Progenitor cell of endocrine pancreas (in vitro differentiated cells): Measurements from ENCODE around the gene ZNF467. TPM values are rescaled to one million over a fixed set of nuclear protein-coding genes. Genes with fewer than 3 reads are reported as not detected.

Experiments
- DNase-seq: peaks from one replicate; pipeline ENCODE4 v3.0.0; 2021; ENCODE audit warnings: low spot score; ENCODE audit not compliant: unreplicated experiment
- H3K27ac Mint-ChIP-seq: 2 replicates; pipeline ENCODE4 v1.8.0; 2021; ENCODE audit warnings: mild to moderate bottlenecking, moderate library complexity, mixed read lengths
- H3K27me3 Mint-ChIP-seq: 2 replicates; pipeline ENCODE4 v1.8.0; 2021; ENCODE audit warnings: mixed read lengths
- H3K36me3 Mint-ChIP-seq: 2 replicates; pipeline ENCODE4 v1.8.0; 2022; ENCODE audit warnings: mixed read lengths; ENCODE audit not compliant: insufficient read depth
- H3K4me1 Mint-ChIP-seq: 2 replicates; pipeline ENCODE4 v1.8.0; 2021; ENCODE audit warnings: low read depth, mixed read lengths
- H3K4me3 Mint-ChIP-seq: 2 replicates; pipeline ENCODE4 v1.8.0; 2021; ENCODE audit warnings: low read depth, mild to moderate bottlenecking, moderate library complexity, mixed read lengths
- H3K9me3 Mint-ChIP-seq: 2 replicates; pipeline ENCODE4 v1.8.0; 2021; ENCODE audit warnings: low read depth, mixed read lengths
- CTCF ChIP-seq: fragments of 200-600 bp; sonication (generic); IDR thresholded peaks from one replicate; pipeline ENCODE4 v1.5.0; 2021; ENCODE audit warnings: antibody characterized with exemption, mild to moderate bottlenecking; ENCODE audit not compliant: unreplicated experiment
- total RNA-seq: library from RNA; stranded (reverse); gene quantifications from 2 replicates; pipeline ENCODE4 v1.2.1, GENCODE V29; 2021

The ZNF467 gene
- total RNA-seq, 1 donor from 2014 or later, result 16.1 TPM

DNA sequence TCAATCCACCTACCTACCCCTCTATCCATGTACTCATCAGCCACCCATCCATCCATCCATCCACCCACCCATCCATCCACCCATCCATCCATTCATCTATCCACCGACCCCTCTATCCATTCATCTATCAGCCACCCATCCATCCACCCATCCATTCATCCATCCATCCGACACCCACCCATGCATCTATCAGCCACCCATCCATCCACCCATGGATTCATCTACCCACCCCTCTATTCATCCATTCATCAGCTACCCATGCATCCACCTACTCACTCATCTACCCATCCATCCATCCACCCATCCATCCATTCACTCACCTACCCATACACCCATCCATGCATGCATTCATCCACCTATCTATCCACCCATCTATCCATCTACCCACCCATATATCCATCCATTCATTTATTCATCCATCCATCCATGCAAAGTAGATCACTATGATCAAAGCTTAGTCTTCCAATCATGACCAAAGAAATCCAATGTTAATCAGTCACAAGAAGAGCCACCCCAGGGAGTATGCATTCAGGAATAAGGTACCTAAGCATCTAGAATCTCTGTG is 27.7 kb upstream of the ZNF467 start:
- H3K27me3 Mint-ChIP-seq, result peaks cover 4% of the 10 kb centered on the region
- no peak for TF ChIP-seq CTCF
- H3K9me3 Mint-ChIP-seq, result no peaks in the 10 kb centered on the region
- H3K4me1 Mint-ChIP-seq, result no peaks in the 10 kb centered on the region
- H3K4me3 Mint-ChIP-seq, result no peak overlapping the region
- H3K27ac Mint-ChIP-seq, result no peak overlapping the region
- DNase-seq, result no peak
- H3K36me3 Mint-ChIP-seq, result no peaks in the 10 kb centered on the region

DNA sequence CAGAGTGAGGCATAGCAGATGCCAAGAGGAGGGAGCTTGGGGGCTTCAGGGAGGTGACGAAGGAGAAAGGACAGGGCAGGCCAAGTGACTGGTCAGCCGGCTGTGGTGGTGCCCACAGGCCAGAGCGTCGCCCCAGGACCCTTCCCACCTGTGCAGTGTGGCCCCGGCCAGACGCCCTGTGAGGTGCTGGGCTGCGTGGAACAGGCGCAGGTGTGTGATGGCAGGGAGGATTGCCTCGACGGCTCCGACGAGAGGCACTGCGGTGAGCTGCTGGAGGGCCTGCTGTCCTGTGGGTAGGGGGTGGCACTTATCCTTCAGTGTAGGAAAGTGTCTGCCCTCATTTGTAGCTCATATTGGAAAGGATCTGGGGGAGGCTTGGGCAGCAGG is 26.8 kb upstream of the ZNF467 start:
- Mint-ChIP-seq H3K4me3 (no peak overlapping the region), H3K36me3 (no peaks in the 10 kb centered on the region), H3K27ac (no peak overlapping the region), H3K9me3 (no peaks in the 10 kb centered on the region), H3K27me3 (peaks cover 3% of the 10 kb centered on the region), H3K4me1 (no peaks in the 10 kb centered on the region)
- DNase-seq, result no peak
- TF ChIP-seq CTCF, result no peak

- peak; percentile 49 for DNase-seq
- Mint-ChIP-seq H3K4me1 (no peaks in the 10 kb centered on the region), H3K4me3 (no peak overlapping the region)
Measured at GRCh38 chr7:149799397-149800168, 26.2 kb upstream of the ZNF467 start.

DNA sequence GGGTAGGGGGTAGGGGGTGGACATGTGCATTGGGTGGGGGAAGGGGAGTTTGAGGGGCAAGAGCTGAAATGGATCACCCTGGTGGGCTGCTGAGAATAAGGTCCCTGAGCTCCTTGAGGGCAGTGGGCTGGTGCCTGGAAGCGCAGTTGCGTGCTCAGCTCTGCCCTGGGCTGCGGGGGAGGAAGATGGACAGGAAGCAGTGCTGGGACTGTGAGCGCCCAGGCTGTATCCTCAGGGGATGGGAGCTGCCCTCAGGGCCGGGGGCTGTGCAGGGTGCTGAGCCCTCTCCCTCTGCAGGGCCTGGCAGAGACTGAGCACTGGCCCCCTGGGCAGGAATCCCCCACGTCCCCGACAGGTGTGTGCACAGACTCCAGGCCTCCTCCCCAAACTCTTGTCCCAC is 24.4 kb upstream of the ZNF467 start:
- Mint-ChIP-seq H3K4me1 (no peaks in the 10 kb centered on the region), H3K36me3 (no peaks in the 10 kb centered on the region), H3K9me3 (no peaks in the 10 kb centered on the region), H3K4me3 (no peak overlapping the region), H3K27me3 (peaks cover 18% of the 10 kb centered on the region), H3K27ac (no peak overlapping the region)
- no peak for TF ChIP-seq CTCF
- no peak for DNase-seq

More at GRCh38 chr7:149799397-149800168, 26.2 kb upstream of the ZNF467 start:
- Mint-ChIP-seq H3K9me3 (no peaks in the 10 kb centered on the region), H3K36me3 (no peaks in the 10 kb centered on the region), H3K27ac (no peak overlapping the region), H3K27me3 (peaks cover 6% of the 10 kb centered on the region)
- TF ChIP-seq CTCF, result peak; percentile 59

GRCh38 chr7:149796287-149796860 is 23.0 kb upstream of the ZNF467 start:
- no peaks in the 10 kb centered on the region for H3K9me3 Mint-ChIP-seq
- peaks cover 18% of the 10 kb centered on the region for H3K27me3 Mint-ChIP-seq
- no peaks in the 10 kb centered on the region for H3K36me3 Mint-ChIP-seq
- H3K4me3 Mint-ChIP-seq, result no peak overlapping the region
- no peaks in the 10 kb centered on the region for H3K4me1 Mint-ChIP-seq
- no peak overlapping the region for H3K27ac Mint-ChIP-seq
- no peak for TF ChIP-seq CTCF
- DNase-seq, result no peak
